Astrocyte (in vitro differentiated cells and primary cell): Measurements from ENCODE around the gene ZNHIT3. TPM values are rescaled to one million over a fixed set of nuclear protein-coding genes. Genes with fewer than 3 reads are reported as not detected.
A peak's percentile ranks its signal among the peaks of the same experiment; 100 is the strongest.

Source experiments
- DNase-seq: peaks from one replicate; pipeline ENCODE4 v3.0.0-alpha.2; 2010; ENCODE audit warnings: low read depth
- FAIRE-seq: peaks from 2 replicates; lab custom pipeline; 2011; peaks lifted over from hg19 to GRCh38; lab: Jason Lieb, UNC
- H2AFZ ChIP-seq: 2 replicates; pipeline ENCODE4 v1.6.0; 2012; ENCODE audit warnings: low read depth, low read length, inconsistent platforms
- H3K27ac ChIP-seq: 2 replicates; pipeline ENCODE4 v1.5.1; 2011; ENCODE audit warnings: low read depth, low read length, inconsistent platforms
- H3K27me3 ChIP-seq: 2 replicates; pipeline ENCODE4 v1.6.0; 2011; ENCODE audit warnings: low read length, inconsistent platforms; ENCODE audit not compliant: insufficient read depth
- H3K36me3 ChIP-seq: 2 replicates; pipeline ENCODE4 v1.5.1; 2011; ENCODE audit warnings: low read length, inconsistent platforms; ENCODE audit not compliant: insufficient read depth
- H3K4me1 ChIP-seq: 2 replicates; pipeline ENCODE4 v1.5.1; 2011; ENCODE audit warnings: low read length, inconsistent platforms; ENCODE audit not compliant: insufficient read depth
- H3K4me2 ChIP-seq: 2 replicates; pipeline ENCODE4 v1.6.0; 2012; ENCODE audit warnings: low read length, inconsistent platforms
- H3K4me3 ChIP-seq: 2 replicates; pipeline ENCODE4 v1.5.1; 2011; ENCODE audit warnings: low read depth, mild to moderate bottlenecking, low read length, inconsistent platforms; ENCODE audit not compliant: insufficient read depth
- H3K79me2 ChIP-seq: 2 replicates; pipeline ENCODE4 v1.6.0; 2012; ENCODE audit warnings: mild to moderate bottlenecking, low read length, inconsistent platforms; ENCODE audit not compliant: insufficient read depth
- H3K9ac ChIP-seq: 2 replicates; pipeline ENCODE4 v1.6.0; 2012; ENCODE audit warnings: mild to moderate bottlenecking, low read length, inconsistent platforms
- H3K9me3 ChIP-seq: 2 replicates; pipeline ENCODE4 v1.5.1; 2012; ENCODE audit warnings: low read depth, mild to moderate bottlenecking, low read length, inconsistent platforms; ENCODE audit not compliant: insufficient read depth
- H4K20me1 ChIP-seq: 2 replicates; pipeline ENCODE4 v1.6.0; 2012; ENCODE audit warnings: low read length, inconsistent platforms; ENCODE audit not compliant: insufficient read depth
- H3K27ac Mint-ChIP-seq: one replicate; pipeline ENCODE4 v1.8.0; 2021; ENCODE audit warnings: mild to moderate bottlenecking, mixed read lengths; ENCODE audit not compliant: unreplicated experiment
- H3K27me3 Mint-ChIP-seq: one replicate; pipeline ENCODE4 v1.8.0; 2021; ENCODE audit warnings: low read depth, mixed read lengths; ENCODE audit not compliant: unreplicated experiment
- H3K36me3 Mint-ChIP-seq: one replicate; pipeline ENCODE4 v1.8.0; 2021; ENCODE audit warnings: low read depth, mixed read lengths; ENCODE audit not compliant: unreplicated experiment
- H3K4me1 Mint-ChIP-seq: one replicate; pipeline ENCODE4 v1.8.0; 2021; ENCODE audit warnings: low read depth, mixed read lengths; ENCODE audit not compliant: unreplicated experiment
- H3K4me3 Mint-ChIP-seq: one replicate; pipeline ENCODE4 v1.8.0; 2021; ENCODE audit warnings: mild to moderate bottlenecking, moderate library complexity, mixed read lengths; ENCODE audit not compliant: unreplicated experiment
- H3K9me3 Mint-ChIP-seq: one replicate; pipeline ENCODE4 v1.8.0; 2021; ENCODE audit warnings: mild to moderate bottlenecking, mixed read lengths; ENCODE audit not compliant: unreplicated experiment
- EZH2 ChIP-seq: IDR thresholded peaks from 2 replicates; pipeline ENCODE4 v1.6.1; 2012; ENCODE audit warnings: mild to moderate bottlenecking, low read length, inconsistent platforms; ENCODE audit not compliant: insufficient read depth
- total RNA-seq: library from RNA; stranded (reverse); gene quantifications from 2 replicates; pipeline ENCODE4 v1.2.1, GENCODE V29; 2021
- TF ChIP-seq, protein P1 (sequence below): IDR thresholded peaks from 2 replicates; pipeline ENCODE4 v1.5.1; 2011; ENCODE audit warnings: low read depth, mild to moderate bottlenecking, inconsistent platforms, low read length, moderate library complexity; ENCODE audit not compliant: insufficient read depth

ZNHIT3 gene
- total RNA-seq, 1 donor from 2014 or later = 29.4 TPM

DNA sequence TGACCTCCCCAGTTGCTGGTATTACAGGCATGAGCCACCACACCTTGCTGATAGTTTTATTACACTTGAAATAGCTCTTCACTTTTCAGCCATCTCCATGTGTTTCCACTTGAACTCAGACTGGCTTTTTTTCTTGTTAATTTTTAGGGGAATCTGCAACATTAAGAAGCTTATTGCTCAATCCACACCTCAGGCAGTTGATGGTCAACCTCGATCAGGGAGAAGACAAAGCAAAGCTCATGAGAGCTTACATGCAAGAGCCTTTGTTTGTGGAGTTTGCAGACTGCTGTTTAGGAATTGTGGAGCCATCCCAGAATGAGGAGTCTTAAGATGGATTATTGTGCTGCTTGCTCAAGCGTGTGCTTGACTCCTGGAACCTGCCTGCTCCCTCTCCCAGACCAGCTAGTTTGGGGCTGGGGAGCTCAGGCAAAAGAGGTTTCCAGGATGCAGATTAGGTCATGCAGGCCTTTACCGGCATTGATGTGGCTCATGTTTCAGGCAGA is 8.6 kb downstream of the ZNHIT3 start:
- Mint-ChIP-seq H3K4me1 (peaks cover 15% of the 10 kb centered on the region), H3K9me3 (no peaks in the 10 kb centered on the region), H3K27me3 (no peaks in the 10 kb centered on the region), H3K27ac (no peak overlapping the region), H3K36me3 (peaks cover 12% of the 10 kb centered on the region), H3K4me3 (no peak overlapping the region)
- H4K20me1 ChIP-seq = peaks cover 30% of the 10 kb centered on the region
- no peaks in the 10 kb centered on the region for H3K9me3 ChIP-seq
- DNase-seq (no peak), FAIRE-seq (no peak)
- H3K9ac ChIP-seq = no peak overlapping the region
- H3K27ac ChIP-seq = no peak overlapping the region
- H2AFZ ChIP-seq = no peak overlapping the region
- no peak overlapping the region for H3K4me2 ChIP-seq
- no peak overlapping the region for H3K4me3 ChIP-seq
- H3K4me1 ChIP-seq = no peaks in the 10 kb centered on the region
- no peaks in the 10 kb centered on the region for H3K27me3 ChIP-seq
- H3K36me3 ChIP-seq = peaks cover 41% of the 10 kb centered on the region
- no peak for TF ChIP-seq EZH2
- TF ChIP-seq, protein P1, sequence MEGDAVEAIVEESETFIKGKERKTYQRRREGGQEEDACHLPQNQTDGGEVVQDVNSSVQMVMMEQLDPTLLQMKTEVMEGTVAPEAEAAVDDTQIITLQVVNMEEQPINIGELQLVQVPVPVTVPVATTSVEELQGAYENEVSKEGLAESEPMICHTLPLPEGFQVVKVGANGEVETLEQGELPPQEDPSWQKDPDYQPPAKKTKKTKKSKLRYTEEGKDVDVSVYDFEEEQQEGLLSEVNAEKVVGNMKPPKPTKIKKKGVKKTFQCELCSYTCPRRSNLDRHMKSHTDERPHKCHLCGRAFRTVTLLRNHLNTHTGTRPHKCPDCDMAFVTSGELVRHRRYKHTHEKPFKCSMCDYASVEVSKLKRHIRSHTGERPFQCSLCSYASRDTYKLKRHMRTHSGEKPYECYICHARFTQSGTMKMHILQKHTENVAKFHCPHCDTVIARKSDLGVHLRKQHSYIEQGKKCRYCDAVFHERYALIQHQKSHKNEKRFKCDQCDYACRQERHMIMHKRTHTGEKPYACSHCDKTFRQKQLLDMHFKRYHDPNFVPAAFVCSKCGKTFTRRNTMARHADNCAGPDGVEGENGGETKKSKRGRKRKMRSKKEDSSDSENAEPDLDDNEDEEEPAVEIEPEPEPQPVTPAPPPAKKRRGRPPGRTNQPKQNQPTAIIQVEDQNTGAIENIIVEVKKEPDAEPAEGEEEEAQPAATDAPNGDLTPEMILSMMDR = no peak
- peaks cover 20% of the 10 kb centered on the region for H3K79me2 ChIP-seq

DNA sequence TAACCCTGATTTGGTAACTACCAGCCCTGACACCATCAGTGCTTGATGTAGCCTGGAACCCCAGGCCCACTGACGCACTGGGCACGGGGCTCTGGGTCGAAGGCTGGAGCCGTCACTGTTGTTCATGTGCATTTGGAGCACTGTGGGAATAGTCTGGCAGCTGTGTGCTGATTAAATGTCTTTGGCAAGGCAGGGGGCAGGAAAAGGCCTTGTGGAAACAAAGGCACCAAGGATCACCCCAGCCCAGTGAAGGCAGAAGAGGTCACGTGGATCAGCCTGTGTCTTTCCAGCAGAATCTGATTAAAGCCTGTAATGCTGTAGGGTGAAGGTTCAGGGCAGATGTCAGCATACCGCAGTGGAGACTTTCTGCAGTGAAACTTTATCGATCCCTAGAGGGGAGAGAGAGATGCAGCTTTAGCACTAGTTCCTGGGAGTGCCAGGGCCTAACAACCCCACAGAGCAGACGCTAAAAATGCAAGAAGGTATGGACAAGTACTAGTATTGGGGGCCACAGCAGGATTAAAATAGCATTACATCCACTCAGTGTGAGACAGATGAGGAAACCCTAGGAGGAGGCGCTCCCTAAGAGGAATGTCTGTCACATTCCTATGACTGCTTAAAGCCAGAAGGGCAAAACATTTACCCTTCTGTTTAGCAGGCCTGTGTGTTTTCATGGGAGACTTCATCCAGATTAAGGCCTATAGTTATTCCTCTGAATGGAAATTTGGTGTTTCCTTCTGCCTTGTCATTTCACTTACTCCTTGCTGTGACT is 9.7 kb downstream of the ZNHIT3 start:
- H3K9me3 ChIP-seq = no peaks in the 10 kb centered on the region
- no peak overlapping the region for H3K4me2 ChIP-seq
- Mint-ChIP-seq H3K4me3 (no peak overlapping the region), H3K27ac (peak overlapping the region; percentile 89), H3K36me3 (peaks cover 15% of the 10 kb centered on the region), H3K4me1 (peaks cover 15% of the 10 kb centered on the region), H3K27me3 (no peaks in the 10 kb centered on the region), H3K9me3 (no peaks in the 10 kb centered on the region)
- H3K27ac ChIP-seq = no peak overlapping the region
- H3K36me3 ChIP-seq = peaks cover 47% of the 10 kb centered on the region
- peak overlapping the region; percentile 18 for H3K9ac ChIP-seq
- H3K4me3 ChIP-seq = no peak overlapping the region
- H4K20me1 ChIP-seq = peaks cover 27% of the 10 kb centered on the region
- H2AFZ ChIP-seq = no peak overlapping the region
- peaks cover 9% of the 10 kb centered on the region for H3K79me2 ChIP-seq
- H3K4me1 ChIP-seq = no peaks in the 10 kb centered on the region
- no peak for TF ChIP-seq EZH2
- TF ChIP-seq, protein P1 = no peak
- no peaks in the 10 kb centered on the region for H3K27me3 ChIP-seq
- FAIRE-seq (no peak), DNase-seq (no peak)

DNA sequence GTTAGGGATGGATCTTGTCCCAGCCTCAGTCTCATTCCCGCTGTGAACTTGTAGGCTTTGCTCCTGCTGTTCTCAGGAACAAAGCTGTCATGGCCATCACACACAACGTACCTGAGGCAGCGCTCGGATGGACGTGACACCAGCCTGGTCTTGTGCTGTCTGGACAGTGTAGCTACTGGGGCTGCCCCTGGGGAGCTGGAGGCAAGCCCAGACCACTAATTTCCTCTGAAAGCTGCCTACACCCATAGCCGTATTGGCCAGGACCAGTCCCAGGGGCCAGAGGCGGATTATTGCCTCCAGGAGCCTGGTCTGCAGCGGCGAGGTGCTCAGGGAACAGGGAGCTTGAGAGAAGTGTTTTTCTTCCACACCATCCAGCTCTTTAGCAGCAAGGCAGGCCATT is 11.7 kb downstream of the ZNHIT3 start:
- Histone ChIP-seq H3K27me3 (no peaks in the 10 kb centered on the region), H2AFZ (no peak overlapping the region), H3K36me3 (peaks cover 42% of the 10 kb centered on the region), H3K4me3 (no peak overlapping the region), H4K20me1 (peaks cover 10% of the 10 kb centered on the region), H3K27ac (no peak overlapping the region), H3K9me3 (no peaks in the 10 kb centered on the region), H3K79me2 (no peaks in the 10 kb centered on the region), H3K4me2 (no peak overlapping the region), H3K9ac (no peak overlapping the region), H3K4me1 (no peaks in the 10 kb centered on the region)
- H3K36me3 Mint-ChIP-seq = peaks cover 18% of the 10 kb centered on the region
- no peak overlapping the region for H3K4me3 Mint-ChIP-seq
- FAIRE-seq = no peak
- H3K9me3 Mint-ChIP-seq = no peaks in the 10 kb centered on the region
- TF ChIP-seq, protein P1 = no peak
- TF ChIP-seq EZH2 = no peak
- H3K27ac Mint-ChIP-seq = no peak overlapping the region
- H3K4me1 Mint-ChIP-seq = peaks cover 15% of the 10 kb centered on the region
- DNase-seq = no peak
- H3K27me3 Mint-ChIP-seq = no peaks in the 10 kb centered on the region
